BLaER1 treated with 17β-estradiol and CSF1 and Interleukin-3, amounts not matched to agents 10 nM and 100 nM (cell line): ENCODE data around the gene ZCCHC7.

ENCODE experiments used
- H3K27ac ChIP-seq, 11 experiments: shearing (Covaris generic); formaldehyde crosslinking; 2 replicates each; pipeline ENCODE4 v1.8.1; 2022
- H3K27me3 ChIP-seq, 11 experiments: shearing (Covaris generic); formaldehyde crosslinking; 2 replicates each; pipeline ENCODE4 v1.8.1; 2022
- H3K36me3 ChIP-seq, 11 experiments: shearing (Covaris generic); formaldehyde crosslinking; 2 replicates each; pipeline ENCODE4 v1.8.1; 2022
- H3K4me1 ChIP-seq, 10 experiments: shearing (Covaris generic); formaldehyde crosslinking; 2 replicates each; pipeline ENCODE4 v1.8.1; 2022
- H3K4me2 ChIP-seq, 11 experiments: shearing (Covaris generic); formaldehyde crosslinking; 2 replicates each; pipeline ENCODE4 v1.8.1; 2022
- H3K4me3 ChIP-seq, 10 experiments: shearing (Covaris generic); formaldehyde crosslinking; 2 replicates each; pipeline ENCODE4 v1.8.1; 2022
- H3K9ac ChIP-seq, 11 experiments: shearing (Covaris generic); formaldehyde crosslinking; 2 replicates each; pipeline ENCODE4 v1.8.1; 2022
- H3K9me3 ChIP-seq, 11 experiments: shearing (Covaris generic); formaldehyde crosslinking; replicated peaks in 1 of 11; 2 replicates each; pipeline ENCODE4 v1.8.1; 2022
- H4K20me1 ChIP-seq, 11 experiments: shearing (Covaris generic); formaldehyde crosslinking; 2 replicates each; pipeline ENCODE4 v1.8.1; 2022
- Cebpa-rat ChIP-seq, 11 experiments: shearing (Covaris generic); IDR thresholded peaks; 2 replicates each; pipeline ENCODE4 v1.8.1; 2022

Gene ZCCHC7

DNA sequence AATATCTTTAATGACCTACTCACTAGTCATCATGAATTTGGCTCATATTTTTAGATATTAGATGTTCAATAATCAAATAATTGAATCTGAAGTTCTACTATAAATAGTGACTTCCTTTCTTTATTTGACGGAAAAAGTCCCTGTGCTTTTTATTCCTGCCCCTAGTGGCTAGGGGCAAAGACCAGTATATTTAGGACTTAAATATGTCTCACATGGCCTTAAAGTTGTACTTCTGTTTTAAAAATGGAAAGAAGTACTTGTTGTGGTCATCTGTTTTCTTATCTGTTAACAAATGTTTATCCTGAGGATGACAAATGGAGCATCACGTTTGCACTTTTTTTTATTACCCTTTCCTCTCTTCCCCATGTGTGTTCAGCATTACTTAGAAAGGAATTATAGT lies 212.9 kb downstream of the ZCCHC7 start:
- Histone ChIP-seq H4K20me1 (peaks cover 0 to 79% (median 0%) of the 10 kb centered on the region in 11 experiments; a peak in 7 of 22 replicates), H3K9me3 (no peaks in the 10 kb centered on the region), H3K4me1 (peaks cover 38 to 96% (median 69%) of the 10 kb centered on the region in 10 experiments), H3K36me3 (peaks cover 0 to 56% (median 15%) of the 10 kb centered on the region in 11 experiments; a peak in 8 of 22 replicates), H3K27me3 (no peaks in the 10 kb centered on the region), H3K4me3 (no peak overlapping the region; a peak in 1 of 20 replicates), H3K27ac (peak overlapping the region in 7 of 11 experiments; percentile 1 to 39 (median 31); a peak in 9 of 22 replicates), H3K4me2 (peak overlapping the region; percentile 16 to 61 (median 44); a peak in 17 of 22 replicates), H3K9ac (no peak overlapping the region; a peak in 1 of 22 replicates)
- no peak for TF ChIP-seq Cebpa-rat (IDR thresholded peaks at IDR 0.05)

DNA sequence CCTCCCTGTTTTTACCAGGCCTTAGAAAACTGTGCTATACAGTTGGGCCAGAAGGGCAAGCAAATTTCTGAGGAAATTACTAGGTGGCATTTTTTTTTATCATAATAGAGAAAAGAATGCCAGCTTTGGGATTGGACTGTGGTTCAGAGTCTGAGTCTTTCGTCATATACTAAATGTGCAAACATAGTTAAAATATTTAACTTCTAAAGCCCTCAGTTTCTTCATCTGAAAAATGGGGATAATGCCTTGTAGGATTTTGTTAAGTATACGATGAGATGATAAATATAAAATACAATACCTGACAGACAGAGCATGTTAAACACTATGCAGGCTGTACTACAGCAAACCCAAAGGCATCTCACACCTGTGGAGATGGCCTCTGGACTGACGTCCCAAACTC lies 214.9 kb downstream of the ZCCHC7 start:
- TF ChIP-seq Cebpa-rat (IDR thresholded peaks at IDR 0.05), result no peak
- Histone ChIP-seq H3K9me3 (no peaks in the 10 kb centered on the region), H3K9ac (peak overlapping the region in 1 of 11 experiments; percentile 26; a peak in 1 of 22 replicates), H3K4me3 (no peak overlapping the region), H3K27me3 (no peaks in the 10 kb centered on the region), H3K27ac (peak overlapping the region in 4 of 11 experiments; percentile 17 to 33 (median 24); a peak in 4 of 22 replicates), H3K4me2 (peak overlapping the region in 6 of 11 experiments; percentile 37 to 61 (median 48); a peak in 12 of 22 replicates), H3K36me3 (peaks cover 0 to 61% (median 26%) of the 10 kb centered on the region in 11 experiments; a peak in 9 of 22 replicates), H4K20me1 (peaks cover 0 to 92% (median 0%) of the 10 kb centered on the region in 11 experiments; a peak in 7 of 22 replicates), H3K4me1 (peaks cover 54 to 99% (median 85%) of the 10 kb centered on the region in 10 experiments)

DNA sequence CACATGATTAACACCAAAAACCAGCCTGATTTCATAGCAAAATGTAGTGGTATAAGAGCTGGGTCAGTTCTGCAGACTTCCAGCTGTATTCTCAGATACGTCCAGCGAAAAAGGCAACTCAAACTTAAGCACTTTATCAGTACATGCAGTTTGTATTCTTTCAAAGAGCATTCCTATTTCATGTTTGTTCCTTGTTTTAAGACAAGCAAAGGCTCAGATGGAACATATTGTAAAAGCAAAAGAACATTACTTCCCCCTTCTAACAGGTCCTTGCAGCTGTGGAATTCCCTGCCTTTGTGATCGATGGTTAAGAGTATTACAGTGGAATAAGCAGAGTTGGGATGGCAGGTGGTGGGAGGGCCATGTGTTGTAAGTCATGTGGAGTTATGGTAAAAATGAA lies 215.8 kb downstream of the ZCCHC7 start:
- Histone ChIP-seq H3K4me3 (no peak overlapping the region), H3K4me2 (peak overlapping the region; percentile 50 to 81 (median 61); a peak in 21 of 22 replicates), H3K4me1 (peaks cover 53 to 99% (median 87%) of the 10 kb centered on the region in 10 experiments), H3K27ac (peak overlapping the region in 7 of 11 experiments; percentile 2 to 59 (median 27); a peak in 8 of 22 replicates), H3K9me3 (no peaks in the 10 kb centered on the region), H4K20me1 (peaks cover 0 to 94% (median 0%) of the 10 kb centered on the region in 11 experiments; a peak in 7 of 22 replicates), H3K9ac (peak overlapping the region in 3 of 11 experiments; percentile 16 to 26 (median 21); a peak in 5 of 22 replicates), H3K27me3 (no peaks in the 10 kb centered on the region), H3K36me3 (peaks cover 0 to 61% (median 27%) of the 10 kb centered on the region in 11 experiments; a peak in 9 of 22 replicates)
- TF ChIP-seq Cebpa-rat (IDR thresholded peaks at IDR 0.05), result no peak

DNA sequence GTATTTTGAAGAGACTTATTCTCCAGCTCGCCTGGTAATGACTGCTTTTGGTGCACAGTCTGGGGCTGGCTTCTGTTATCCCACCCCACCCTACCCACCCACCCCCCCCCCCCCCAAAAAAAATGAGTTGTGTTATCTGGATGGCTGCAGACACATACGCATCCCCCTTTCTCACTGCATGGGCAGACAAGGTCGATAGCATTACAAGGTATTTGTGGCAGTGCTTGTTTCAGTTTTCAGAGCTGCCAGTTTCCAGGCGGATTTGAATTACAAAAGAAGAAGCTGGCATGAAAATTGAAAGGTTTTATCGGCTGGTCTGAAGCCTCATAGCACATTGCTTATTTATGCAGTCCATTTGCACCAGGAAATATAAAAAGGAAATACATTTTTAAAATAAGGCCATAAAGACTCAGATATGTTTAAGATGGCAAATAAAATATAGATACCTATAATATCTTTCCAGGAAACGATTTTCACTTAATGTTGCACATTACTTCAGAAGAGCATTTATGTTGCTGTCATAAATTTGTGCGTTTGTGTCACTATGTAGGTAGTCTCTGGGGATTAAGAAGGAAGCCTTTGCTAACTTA lies 217.0 kb downstream of the ZCCHC7 start:
- H3K4me2 ChIP-seq, result peak overlapping the region; percentile 69 to 84 (median 79)

DNA sequence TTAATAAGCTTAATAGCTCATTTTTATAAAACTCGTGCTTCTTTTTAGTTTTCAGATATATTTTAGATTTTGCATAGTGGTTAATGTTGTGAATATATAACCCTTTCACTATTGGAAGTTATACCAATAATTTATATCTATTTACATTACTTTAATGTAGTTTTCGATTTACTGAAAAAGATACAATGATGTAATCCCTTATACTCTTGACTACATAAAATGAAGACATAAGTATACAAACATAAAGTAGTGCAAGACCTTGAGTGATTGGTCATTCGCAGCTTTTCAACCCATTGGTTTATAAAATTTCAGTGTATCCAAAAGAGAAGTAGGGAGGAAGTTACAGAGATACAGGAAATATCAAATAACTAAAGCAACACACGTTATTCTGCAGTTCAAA lies 217.8 kb downstream of the ZCCHC7 start:
- TF ChIP-seq Cebpa-rat (IDR thresholded peaks at IDR 0.05), result no peak
- Histone ChIP-seq H3K9me3 (no peaks in the 10 kb centered on the region), H3K36me3 (peaks cover 0 to 74% (median 44%) of the 10 kb centered on the region in 11 experiments; a peak in 13 of 22 replicates), H4K20me1 (peaks cover 0 to 95% (median 0%) of the 10 kb centered on the region in 11 experiments; a peak in 9 of 22 replicates), H3K4me3 (peak overlapping the region in 1 of 10 experiments; percentile 16; a peak in 1 of 20 replicates), H3K9ac (peak overlapping the region in 2 of 11 experiments; percentile 33 to 45; a peak in 2 of 22 replicates), H3K4me2 (peak overlapping the region; percentile 58 to 84 (median 74); a peak in 21 of 22 replicates), H3K27me3 (no peaks in the 10 kb centered on the region), H3K27ac (peak overlapping the region in 9 of 11 experiments; percentile 6 to 62 (median 52); a peak in 14 of 22 replicates), H3K4me1 (peaks cover 53 to 86% (median 77%) of the 10 kb centered on the region in 10 experiments)

More for the DNA sequence above, 217.0 kb downstream of the ZCCHC7 start:
- H3K27ac ChIP-seq, result peak overlapping the region in 9 of 11 experiments; percentile 6 to 62 (median 52); a peak in 16 of 22 replicates
- TF ChIP-seq Cebpa-rat (IDR thresholded peaks at IDR 0.05), result no peak
- H3K27me3 ChIP-seq, result no peaks in the 10 kb centered on the region
- peaks cover 0 to 66% (median 36%) of the 10 kb centered on the region in 11 experiments; a peak in 12 of 22 replicates for H3K36me3 ChIP-seq
- H3K9ac ChIP-seq, result peak overlapping the region in 6 of 11 experiments; percentile 15 to 53 (median 32); a peak in 9 of 22 replicates
- peaks cover 56 to 94% (median 83%) of the 10 kb centered on the region in 10 experiments for H3K4me1 ChIP-seq
- H3K9me3 ChIP-seq, result no peaks in the 10 kb centered on the region
- peak overlapping the region in 6 of 10 experiments; percentile 13 to 47 (median 22); a peak in 8 of 20 replicates for H3K4me3 ChIP-seq
- peaks cover 0 to 95% (median 0%) of the 10 kb centered on the region in 11 experiments; a peak in 9 of 22 replicates for H4K20me1 ChIP-seq

DNA sequence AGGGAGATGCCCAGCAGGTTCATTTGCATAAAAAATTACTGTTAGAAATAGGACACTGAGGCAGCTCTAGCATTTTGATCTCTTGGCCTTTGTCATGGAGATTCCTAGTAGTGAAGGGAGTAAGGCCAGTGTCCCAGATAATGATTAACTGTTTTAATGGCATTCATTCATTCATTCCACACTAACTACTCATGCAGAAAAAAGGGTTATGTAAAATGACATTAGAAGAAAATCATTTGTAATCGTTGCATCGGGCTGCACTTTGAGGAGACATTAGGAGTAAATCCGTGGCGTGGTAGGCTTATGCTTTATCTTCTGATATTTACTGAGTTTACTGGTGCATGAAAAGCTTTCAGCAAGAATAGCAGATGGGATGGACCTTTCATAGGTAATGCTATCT lies 219.5 kb downstream of the ZCCHC7 start:
- H3K36me3 ChIP-seq, result peaks cover 0 to 82% (median 53%) of the 10 kb centered on the region in 11 experiments; a peak in 15 of 22 replicates
- no peaks in the 10 kb centered on the region for H3K9me3 ChIP-seq
- no peak for TF ChIP-seq Cebpa-rat (IDR thresholded peaks at IDR 0.05)
- H4K20me1 ChIP-seq, result peaks cover 0 to 95% (median 0%) of the 10 kb centered on the region in 11 experiments; a peak in 9 of 22 replicates
- no peak overlapping the region for H3K9ac ChIP-seq
- peaks cover 50 to 69% (median 63%) of the 10 kb centered on the region in 10 experiments for H3K4me1 ChIP-seq
- no peak overlapping the region for H3K4me3 ChIP-seq
- H3K27me3 ChIP-seq, result no peaks in the 10 kb centered on the region
- peak overlapping the region in 3 of 11 experiments; percentile 15 to 54 (median 51); a peak in 4 of 22 replicates for H3K27ac ChIP-seq
- peak overlapping the region in 5 of 11 experiments; percentile 24 to 71 (median 51); a peak in 8 of 22 replicates for H3K4me2 ChIP-seq

DNA sequence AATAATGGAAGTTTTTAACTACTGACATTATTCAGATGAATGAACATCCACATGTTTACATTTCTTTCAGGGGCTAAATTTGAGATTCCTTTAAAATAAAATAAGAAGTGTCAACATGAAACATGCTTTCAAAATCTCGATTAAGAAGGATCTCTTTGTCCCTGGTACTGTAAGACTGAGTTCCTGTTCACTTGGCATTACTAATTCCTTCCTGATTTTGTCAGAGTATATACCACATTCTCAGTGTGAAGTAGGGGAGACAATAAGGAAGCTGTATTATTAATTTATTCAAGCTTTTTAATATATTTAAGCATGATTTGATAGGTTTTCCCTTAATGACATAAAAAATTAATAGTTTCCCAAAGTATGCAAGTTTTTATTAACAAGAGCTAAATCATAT lies 220.6 kb downstream of the ZCCHC7 start:
- H3K4me3 ChIP-seq, result no peak overlapping the region
- no peaks in the 10 kb centered on the region for H3K27me3 ChIP-seq
- H3K9ac ChIP-seq, result no peak overlapping the region
- peak overlapping the region in 7 of 11 experiments; percentile 2 to 51 (median 38); a peak in 11 of 22 replicates for H3K4me2 ChIP-seq
- H3K27ac ChIP-seq, result peak overlapping the region in 8 of 11 experiments; percentile 15 to 54 (median 40); a peak in 14 of 22 replicates
- peaks cover 43 to 60% (median 55%) of the 10 kb centered on the region in 10 experiments for H3K4me1 ChIP-seq
- H4K20me1 ChIP-seq, result peaks cover 0 to 97% (median 0%) of the 10 kb centered on the region in 11 experiments; a peak in 9 of 22 replicates
- no peaks in the 10 kb centered on the region for H3K9me3 ChIP-seq
- peaks cover 0 to 86% (median 56%) of the 10 kb centered on the region in 11 experiments; a peak in 16 of 22 replicates for H3K36me3 ChIP-seq
- no peak for TF ChIP-seq Cebpa-rat (IDR thresholded peaks at IDR 0.05)

DNA sequence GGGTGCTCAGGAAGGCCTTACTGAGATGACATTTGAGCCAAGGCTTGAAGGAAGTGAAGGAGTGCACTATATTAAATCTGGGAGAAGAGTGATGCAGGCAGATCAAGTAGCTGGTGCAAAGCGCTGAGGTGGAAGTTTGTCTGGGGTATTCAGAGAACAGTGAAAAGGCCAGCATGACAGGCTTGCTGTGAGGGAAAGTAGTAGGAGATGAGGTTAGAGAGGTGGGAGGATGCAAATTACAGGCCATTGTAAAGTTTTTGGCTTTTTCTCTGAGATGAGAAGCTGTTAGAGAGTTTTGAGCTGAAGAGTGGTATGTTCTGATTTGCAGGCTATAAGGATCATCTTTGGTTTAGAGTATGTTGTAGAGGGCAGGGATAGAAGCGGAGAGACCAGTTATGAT lies 221.3 kb downstream of the ZCCHC7 start:
- H3K36me3 ChIP-seq, result peaks cover 0 to 86% (median 64%) of the 10 kb centered on the region in 11 experiments; a peak in 16 of 22 replicates
- H3K4me2 ChIP-seq, result peak overlapping the region in 9 of 11 experiments; percentile 2 to 51 (median 36); a peak in 11 of 22 replicates
- H3K27ac ChIP-seq, result peak overlapping the region in 8 of 11 experiments; percentile 15 to 54 (median 37); a peak in 13 of 22 replicates
- H3K4me1 ChIP-seq, result peaks cover 36 to 58% (median 49%) of the 10 kb centered on the region in 10 experiments
- no peak overlapping the region for H3K9ac ChIP-seq
- TF ChIP-seq Cebpa-rat (IDR thresholded peaks at IDR 0.05), result no peak
- H3K9me3 ChIP-seq, result no peaks in the 10 kb centered on the region
- no peaks in the 10 kb centered on the region for H3K27me3 ChIP-seq
- peaks cover 0 to 97% (median 5%) of the 10 kb centered on the region in 11 experiments; a peak in 10 of 22 replicates for H4K20me1 ChIP-seq
- no peak overlapping the region for H3K4me3 ChIP-seq
